ENCODE data around the gene MCMBP.

Gene MCMBP

GRCh38 chr10:119834188-119834587 is 38.5 kb downstream of the MCMBP start:
- no peaks in the 10 kb centered on the region for H3K4me1 Mint-ChIP-seq
- peak overlapping the region; percentile 62 for H3K27ac Mint-ChIP-seq
- no peak overlapping the region for H3K4me3 Mint-ChIP-seq
- no peak for DNase-seq
- no peaks in the 10 kb centered on the region for H3K27me3 Mint-ChIP-seq (ENCODE audit: low read depth, poor library complexity)
- peaks cover 84% of the 10 kb centered on the region for H3K36me3 Mint-ChIP-seq (ENCODE audit: low read depth)
- no peaks in the 10 kb centered on the region for H3K9me3 Mint-ChIP-seq
- TF ChIP-seq, protein P1, sequence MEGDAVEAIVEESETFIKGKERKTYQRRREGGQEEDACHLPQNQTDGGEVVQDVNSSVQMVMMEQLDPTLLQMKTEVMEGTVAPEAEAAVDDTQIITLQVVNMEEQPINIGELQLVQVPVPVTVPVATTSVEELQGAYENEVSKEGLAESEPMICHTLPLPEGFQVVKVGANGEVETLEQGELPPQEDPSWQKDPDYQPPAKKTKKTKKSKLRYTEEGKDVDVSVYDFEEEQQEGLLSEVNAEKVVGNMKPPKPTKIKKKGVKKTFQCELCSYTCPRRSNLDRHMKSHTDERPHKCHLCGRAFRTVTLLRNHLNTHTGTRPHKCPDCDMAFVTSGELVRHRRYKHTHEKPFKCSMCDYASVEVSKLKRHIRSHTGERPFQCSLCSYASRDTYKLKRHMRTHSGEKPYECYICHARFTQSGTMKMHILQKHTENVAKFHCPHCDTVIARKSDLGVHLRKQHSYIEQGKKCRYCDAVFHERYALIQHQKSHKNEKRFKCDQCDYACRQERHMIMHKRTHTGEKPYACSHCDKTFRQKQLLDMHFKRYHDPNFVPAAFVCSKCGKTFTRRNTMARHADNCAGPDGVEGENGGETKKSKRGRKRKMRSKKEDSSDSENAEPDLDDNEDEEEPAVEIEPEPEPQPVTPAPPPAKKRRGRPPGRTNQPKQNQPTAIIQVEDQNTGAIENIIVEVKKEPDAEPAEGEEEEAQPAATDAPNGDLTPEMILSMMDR (IDR thresholded peaks at IDR 0.05), result no peak

DNA sequence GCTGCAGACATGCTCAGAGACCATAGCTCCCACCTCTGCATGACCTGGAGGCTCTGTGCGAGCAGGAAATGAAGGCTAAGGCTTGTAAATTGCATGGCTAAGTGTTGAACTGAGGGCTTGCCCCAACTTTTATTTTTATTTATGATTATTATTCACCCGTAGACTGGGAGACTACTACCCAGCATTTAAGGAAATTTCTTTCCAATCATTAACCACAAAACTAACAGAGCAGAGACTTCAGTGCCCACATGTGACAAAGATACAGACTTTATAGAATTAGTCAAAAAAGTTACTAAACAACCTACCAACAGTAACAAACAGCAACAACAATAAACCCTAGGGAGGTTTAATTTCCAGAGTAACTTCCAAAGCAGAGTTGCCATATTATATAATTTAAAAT is 39.7 kb downstream of the MCMBP start:
- Mint-ChIP-seq H3K4me3 (no peak overlapping the region), H3K36me3 (ENCODE audit: low read depth) (peaks cover 79% of the 10 kb centered on the region), H3K9me3 (no peaks in the 10 kb centered on the region), H3K4me1 (no peaks in the 10 kb centered on the region), H3K27ac (no peak overlapping the region), H3K27me3 (ENCODE audit: low read depth, poor library complexity) (no peaks in the 10 kb centered on the region)
- TF ChIP-seq, protein P1 (IDR thresholded peaks at IDR 0.05), result no peak
- no peak for DNase-seq

GRCh38 chr10:119831656-119832055 is 41.0 kb downstream of the MCMBP start:
- peaks cover 3% of the 10 kb centered on the region for H3K27me3 Mint-ChIP-seq (ENCODE audit: low read depth, poor library complexity)
- no peak overlapping the region for H3K27ac Mint-ChIP-seq
- TF ChIP-seq, protein P1 (IDR thresholded peaks at IDR 0.05), result no peak
- no peaks in the 10 kb centered on the region for H3K4me1 Mint-ChIP-seq
- no peaks in the 10 kb centered on the region for H3K9me3 Mint-ChIP-seq
- H3K36me3 Mint-ChIP-seq (ENCODE audit: low read depth), result peaks cover 79% of the 10 kb centered on the region
- no peak for DNase-seq
- H3K4me3 Mint-ChIP-seq, result no peak overlapping the region

GRCh38 chr10:119830851-119831250 is 41.8 kb downstream of the MCMBP start:
- no peak for DNase-seq
- Mint-ChIP-seq H3K4me3 (no peak overlapping the region), H3K27ac (peak overlapping the region; percentile 64), H3K36me3 (ENCODE audit: low read depth) (peaks cover 74% of the 10 kb centered on the region), H3K4me1 (no peaks in the 10 kb centered on the region), H3K9me3 (no peaks in the 10 kb centered on the region), H3K27me3 (ENCODE audit: low read depth, poor library complexity) (peaks cover 3% of the 10 kb centered on the region)
- TF ChIP-seq, protein P1 (IDR thresholded peaks at IDR 0.05), result no peak

DNA sequence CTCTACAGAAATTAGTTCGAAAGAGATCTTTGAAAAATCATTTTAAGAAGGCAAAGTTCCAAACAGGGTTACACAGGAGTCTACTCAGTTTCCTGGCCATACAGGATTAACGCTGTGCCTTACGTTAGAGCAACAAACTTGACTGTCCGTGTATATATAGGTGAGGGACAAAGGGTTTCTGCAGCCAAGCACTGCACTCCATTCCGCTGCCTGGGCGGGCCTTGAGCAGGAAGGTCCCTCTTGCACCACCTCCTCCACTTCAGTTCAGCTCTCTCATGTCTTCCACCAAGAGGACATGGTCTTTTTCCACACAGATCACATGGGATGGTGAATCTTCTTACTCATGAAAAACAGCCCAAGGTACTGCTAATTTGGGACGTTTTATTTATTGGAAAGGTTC is 43.2 kb downstream of the MCMBP start:
- Mint-ChIP-seq H3K9me3 (no peaks in the 10 kb centered on the region), H3K27ac (peak overlapping the region; percentile 66), H3K4me1 (no peaks in the 10 kb centered on the region), H3K36me3 (ENCODE audit: low read depth) (peaks cover 70% of the 10 kb centered on the region), H3K4me3 (no peak overlapping the region), H3K27me3 (ENCODE audit: low read depth, poor library complexity) (peaks cover 3% of the 10 kb centered on the region)
- DNase-seq, result no peak
- TF ChIP-seq, protein P1 (IDR thresholded peaks at IDR 0.05), result no peak

DNA sequence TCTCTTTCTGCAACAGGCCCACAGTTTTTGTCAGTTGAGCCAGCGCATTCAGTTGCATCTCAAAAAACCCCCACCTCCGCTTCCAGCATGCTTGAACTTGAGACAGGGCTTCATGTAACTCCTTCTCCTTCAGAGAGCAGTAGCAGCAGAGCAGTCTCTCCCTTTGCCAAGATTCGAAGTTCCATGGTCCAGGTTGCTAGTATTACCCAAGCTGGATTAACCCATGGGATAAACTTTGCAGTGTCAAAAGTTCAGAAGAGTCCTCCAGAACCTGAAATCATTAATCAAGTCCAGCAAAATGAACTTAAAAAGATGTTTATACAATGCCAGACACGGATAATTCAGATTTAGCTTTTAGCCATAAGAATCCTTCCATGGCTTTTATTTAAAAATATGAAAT is 45.2 kb downstream of the MCMBP start:
- no peaks in the 10 kb centered on the region for H3K9me3 Mint-ChIP-seq
- DNase-seq, result no peak
- peaks cover 3% of the 10 kb centered on the region for H3K27me3 Mint-ChIP-seq (ENCODE audit: low read depth, poor library complexity)
- H3K36me3 Mint-ChIP-seq (ENCODE audit: low read depth), result peaks cover 70% of the 10 kb centered on the region
- TF ChIP-seq, protein P1 (IDR thresholded peaks at IDR 0.05), result no peak
- H3K27ac Mint-ChIP-seq, result peak overlapping the region; percentile 93
- H3K4me1 Mint-ChIP-seq, result no peaks in the 10 kb centered on the region
- H3K4me3 Mint-ChIP-seq, result no peak overlapping the region
